OCI-LY1 (cell line): ENCODE measurements around the gene KCNN3.

Experiments used
- EZH2 ChIP-seq: fragments of 200-600 bp; sonication (generic), shearing (Covaris generic); IDR thresholded peaks from 2 replicates; pipeline ENCODE4 v1.8.0; 2017; ENCODE audit warnings: borderline replicate concordance, mixed run types, mild to moderate bottlenecking, antibody characterized with exemption, low read length, moderate library complexity, mixed read lengths
- TF ChIP-seq, protein P1 (sequence below): fragments of 200-600 bp; sonication (generic), shearing (Covaris generic); IDR thresholded peaks from 2 replicates; pipeline ENCODE4 v1.5.1; 2017; ENCODE audit warnings: mild to moderate bottlenecking, antibody characterized with exemption, low read length, moderate library complexity, mixed read lengths

DNA sequence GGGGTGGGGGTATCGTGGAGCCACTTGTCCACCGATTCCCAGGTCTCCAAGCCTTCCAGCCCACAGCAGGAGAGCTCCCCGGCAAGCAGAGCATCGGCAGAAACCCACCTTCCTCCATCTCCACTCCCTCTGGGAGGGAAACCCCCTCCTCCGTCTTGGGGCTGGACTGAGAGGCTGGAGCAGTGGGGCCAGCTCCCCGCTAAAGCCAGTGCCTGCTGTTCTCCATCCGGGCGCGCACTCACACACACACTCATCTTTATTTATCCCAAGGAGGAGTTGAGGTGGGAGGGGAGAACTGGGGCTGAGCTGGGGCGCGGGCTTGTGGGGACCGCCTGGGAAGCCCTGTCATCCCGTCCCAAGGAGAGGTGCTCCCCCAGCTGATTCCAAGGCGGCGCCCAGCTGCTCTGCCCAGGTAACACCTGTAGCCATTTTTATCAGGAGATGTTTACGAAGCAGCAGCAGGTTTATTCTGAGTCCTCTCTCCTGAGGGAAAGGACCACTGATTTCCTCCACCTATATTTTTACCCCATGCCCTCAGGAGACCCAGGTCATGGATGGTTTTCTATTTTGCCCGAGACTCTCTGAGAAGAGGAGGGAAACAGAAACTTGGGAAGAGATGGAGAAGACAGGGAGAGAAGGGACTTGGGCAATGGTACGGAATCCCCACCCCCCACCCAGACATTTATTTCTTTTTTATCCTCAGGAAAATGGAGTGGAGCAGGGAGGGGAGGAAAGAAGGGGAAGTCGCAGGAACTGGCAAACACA, 2.1 kb downstream of the KCNN3 start:
- TF ChIP-seq, protein P1, sequence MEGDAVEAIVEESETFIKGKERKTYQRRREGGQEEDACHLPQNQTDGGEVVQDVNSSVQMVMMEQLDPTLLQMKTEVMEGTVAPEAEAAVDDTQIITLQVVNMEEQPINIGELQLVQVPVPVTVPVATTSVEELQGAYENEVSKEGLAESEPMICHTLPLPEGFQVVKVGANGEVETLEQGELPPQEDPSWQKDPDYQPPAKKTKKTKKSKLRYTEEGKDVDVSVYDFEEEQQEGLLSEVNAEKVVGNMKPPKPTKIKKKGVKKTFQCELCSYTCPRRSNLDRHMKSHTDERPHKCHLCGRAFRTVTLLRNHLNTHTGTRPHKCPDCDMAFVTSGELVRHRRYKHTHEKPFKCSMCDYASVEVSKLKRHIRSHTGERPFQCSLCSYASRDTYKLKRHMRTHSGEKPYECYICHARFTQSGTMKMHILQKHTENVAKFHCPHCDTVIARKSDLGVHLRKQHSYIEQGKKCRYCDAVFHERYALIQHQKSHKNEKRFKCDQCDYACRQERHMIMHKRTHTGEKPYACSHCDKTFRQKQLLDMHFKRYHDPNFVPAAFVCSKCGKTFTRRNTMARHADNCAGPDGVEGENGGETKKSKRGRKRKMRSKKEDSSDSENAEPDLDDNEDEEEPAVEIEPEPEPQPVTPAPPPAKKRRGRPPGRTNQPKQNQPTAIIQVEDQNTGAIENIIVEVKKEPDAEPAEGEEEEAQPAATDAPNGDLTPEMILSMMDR, result no peak
- no peak for TF ChIP-seq EZH2
